AG09309 (cell line): ENCODE results near the gene PER2.

Experiments
- DNase-seq: peaks from one replicate; pipeline ENCODE4 v3.0.0-alpha.2; 2010; ENCODE audit warnings: low read depth
- H3K4me3 ChIP-seq: 2 replicates; pipeline ENCODE4 v1.5.1; 2011; ENCODE audit warnings: mild to moderate bottlenecking, low read depth, low read length, moderate library complexity; ENCODE audit not compliant: control insufficient read depth
- CTCF ChIP-seq: IDR thresholded peaks from 2 replicates; pipeline ENCODE4 v1.5.1; 2011; ENCODE audit warnings: mild to moderate bottlenecking, low read depth, low read length, inconsistent platforms; ENCODE audit not compliant: insufficient read depth, control insufficient read depth; ENCODE audit errors: missing control alignments

Gene PER2

GRCh38 chr2:238254095-238254723 lies 34.2 kb downstream of the PER2 start:
- no peak overlapping the region for H3K4me3 ChIP-seq
- no peak for DNase-seq
- no peak for TF ChIP-seq CTCF

- no peak for DNase-seq
- no peak for TF ChIP-seq CTCF
- no peak overlapping the region for H3K4me3 ChIP-seq
These were observed 35.4 kb downstream of the PER2 start for GRCh38 chr2:238252766-238253630.

DNA sequence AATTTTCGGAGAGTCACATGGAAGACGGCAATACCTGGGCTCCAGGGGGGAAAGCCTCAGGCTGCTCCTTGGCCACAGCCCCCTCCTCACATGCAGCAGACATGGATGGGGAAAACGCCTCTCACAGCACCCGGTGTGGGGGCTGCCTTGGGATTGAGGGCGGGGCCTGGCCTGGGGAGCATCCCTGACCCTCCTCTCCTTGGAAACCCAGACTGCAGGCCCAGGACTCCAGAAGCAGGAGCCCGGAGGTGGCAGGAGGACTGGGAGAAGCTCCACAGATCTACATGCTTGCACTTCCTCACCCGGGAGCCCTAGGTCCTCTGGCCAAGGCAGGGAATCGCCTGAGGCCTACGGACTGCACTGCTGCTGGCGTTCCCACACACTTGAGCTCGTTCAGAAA lies 36.4 kb downstream of the PER2 start:
- no peak for DNase-seq
- H3K4me3 ChIP-seq: no peak overlapping the region
- TF ChIP-seq CTCF: no peak

- H3K4me3 ChIP-seq: no peak overlapping the region
- no peak for TF ChIP-seq CTCF
- DNase-seq: no peak
These were observed 37.1 kb downstream of the PER2 start for GRCh38 chr2:238251331-238251730.

DNA sequence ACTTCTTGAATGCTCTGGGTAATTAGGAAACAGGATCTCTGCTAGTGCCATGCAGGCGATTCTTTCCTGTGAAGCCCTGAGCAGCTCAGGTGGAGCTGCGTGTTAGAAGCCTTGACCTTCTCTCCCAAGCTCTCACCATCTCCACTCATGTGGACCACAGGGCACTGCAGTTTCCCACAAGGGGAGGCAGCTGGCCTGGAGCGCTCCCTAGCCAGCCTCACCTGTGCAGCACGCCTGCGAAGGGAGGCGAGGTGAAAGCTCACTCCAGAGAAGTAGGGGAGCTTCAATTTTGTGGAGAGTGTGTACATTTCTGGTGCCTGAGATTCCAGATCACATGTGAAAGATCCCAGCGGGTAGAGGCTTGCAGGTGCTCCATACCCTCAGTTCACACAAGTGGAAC lies 37.5 kb downstream of the PER2 start:
- no peak overlapping the region for H3K4me3 ChIP-seq

More for the DNA sequence above, 37.5 kb downstream of the PER2 start:
- no peak for DNase-seq
- no peak for TF ChIP-seq CTCF
